Progenitor cell of endocrine pancreas (in vitro differentiated cells): ENCODE results near the gene COX10. TPM values are rescaled to one million over a fixed set of nuclear protein-coding genes. Genes with fewer than 3 reads are reported as not detected.

Source experiments
- DNase-seq: peaks from one replicate; pipeline ENCODE4 v3.0.0; 2021; ENCODE audit warnings: low spot score; ENCODE audit not compliant: unreplicated experiment
- H3K27ac Mint-ChIP-seq: 2 replicates; pipeline ENCODE4 v1.8.0; 2021; ENCODE audit warnings: mild to moderate bottlenecking, moderate library complexity, mixed read lengths
- H3K27me3 Mint-ChIP-seq: 2 replicates; pipeline ENCODE4 v1.8.0; 2021; ENCODE audit warnings: mixed read lengths
- H3K36me3 Mint-ChIP-seq: 2 replicates; pipeline ENCODE4 v1.8.0; 2022; ENCODE audit warnings: mixed read lengths; ENCODE audit not compliant: insufficient read depth
- H3K4me1 Mint-ChIP-seq: 2 replicates; pipeline ENCODE4 v1.8.0; 2021; ENCODE audit warnings: low read depth, mixed read lengths
- H3K4me3 Mint-ChIP-seq: 2 replicates; pipeline ENCODE4 v1.8.0; 2021; ENCODE audit warnings: low read depth, mild to moderate bottlenecking, moderate library complexity, mixed read lengths
- H3K9me3 Mint-ChIP-seq: 2 replicates; pipeline ENCODE4 v1.8.0; 2021; ENCODE audit warnings: low read depth, mixed read lengths
- total RNA-seq: library from RNA; stranded (reverse); gene quantifications from 2 replicates; pipeline ENCODE4 v1.2.1, GENCODE V29; 2021
- TF ChIP-seq, protein P1 (sequence below): fragments of 200-600 bp; sonication (generic); IDR thresholded peaks from one replicate; pipeline ENCODE4 v1.5.0; 2021; ENCODE audit warnings: antibody characterized with exemption, mild to moderate bottlenecking; ENCODE audit not compliant: unreplicated experiment

COX10 gene
- total RNA-seq, 1 donor from 2014 or later: 24.0 TPM

GRCh38 chr17:14084955-14085354 lies 15.7 kb downstream of the COX10 start:
- H3K27me3 Mint-ChIP-seq: no peaks in the 10 kb centered on the region
- peaks cover 10% of the 10 kb centered on the region for H3K36me3 Mint-ChIP-seq

GRCh38 chr17:14086189-14086588 lies 16.9 kb downstream of the COX10 start:
- peaks cover 17% of the 10 kb centered on the region for H3K4me1 Mint-ChIP-seq
- H3K9me3 Mint-ChIP-seq: no peaks in the 10 kb centered on the region
- H3K36me3 Mint-ChIP-seq: peaks cover 9% of the 10 kb centered on the region
- TF ChIP-seq, protein P1, sequence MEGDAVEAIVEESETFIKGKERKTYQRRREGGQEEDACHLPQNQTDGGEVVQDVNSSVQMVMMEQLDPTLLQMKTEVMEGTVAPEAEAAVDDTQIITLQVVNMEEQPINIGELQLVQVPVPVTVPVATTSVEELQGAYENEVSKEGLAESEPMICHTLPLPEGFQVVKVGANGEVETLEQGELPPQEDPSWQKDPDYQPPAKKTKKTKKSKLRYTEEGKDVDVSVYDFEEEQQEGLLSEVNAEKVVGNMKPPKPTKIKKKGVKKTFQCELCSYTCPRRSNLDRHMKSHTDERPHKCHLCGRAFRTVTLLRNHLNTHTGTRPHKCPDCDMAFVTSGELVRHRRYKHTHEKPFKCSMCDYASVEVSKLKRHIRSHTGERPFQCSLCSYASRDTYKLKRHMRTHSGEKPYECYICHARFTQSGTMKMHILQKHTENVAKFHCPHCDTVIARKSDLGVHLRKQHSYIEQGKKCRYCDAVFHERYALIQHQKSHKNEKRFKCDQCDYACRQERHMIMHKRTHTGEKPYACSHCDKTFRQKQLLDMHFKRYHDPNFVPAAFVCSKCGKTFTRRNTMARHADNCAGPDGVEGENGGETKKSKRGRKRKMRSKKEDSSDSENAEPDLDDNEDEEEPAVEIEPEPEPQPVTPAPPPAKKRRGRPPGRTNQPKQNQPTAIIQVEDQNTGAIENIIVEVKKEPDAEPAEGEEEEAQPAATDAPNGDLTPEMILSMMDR: no peak
- no peak overlapping the region for H3K27ac Mint-ChIP-seq
- no peak overlapping the region for H3K4me3 Mint-ChIP-seq
- DNase-seq: no peak
- no peaks in the 10 kb centered on the region for H3K27me3 Mint-ChIP-seq

More at GRCh38 chr17:14084955-14085354, 15.7 kb downstream of the COX10 start:
- TF ChIP-seq, protein P1: no peak
- Mint-ChIP-seq H3K9me3 (no peaks in the 10 kb centered on the region), H3K4me3 (no peak overlapping the region), H3K4me1 (peaks cover 13% of the 10 kb centered on the region), H3K27ac (no peak overlapping the region)
- DNase-seq: no peak

DNA sequence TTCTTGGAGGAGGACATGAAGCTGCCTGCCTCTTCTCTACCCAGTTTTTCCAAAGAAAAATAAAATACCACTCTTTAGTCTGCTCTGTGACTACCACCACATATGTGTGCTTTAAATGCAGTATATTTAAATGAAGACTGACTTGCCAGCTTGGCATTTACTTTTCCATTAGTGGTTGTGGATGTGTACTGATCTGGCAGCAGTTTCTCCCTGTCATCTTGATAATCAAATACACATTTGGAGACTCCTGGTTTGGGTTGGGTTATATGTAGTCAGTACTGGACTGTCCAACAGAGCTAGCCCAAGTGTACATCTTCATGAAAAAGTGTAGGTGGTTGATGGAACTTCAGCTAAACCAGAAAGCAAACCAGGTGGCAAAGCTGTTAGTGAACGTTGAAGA lies 19.9 kb downstream of the COX10 start:
- TF ChIP-seq, protein P1: no peak
- DNase-seq: no peak
- no peak overlapping the region for H3K27ac Mint-ChIP-seq
- H3K9me3 Mint-ChIP-seq: no peaks in the 10 kb centered on the region
- H3K4me1 Mint-ChIP-seq: peaks cover 30% of the 10 kb centered on the region
- no peak overlapping the region for H3K4me3 Mint-ChIP-seq
- H3K36me3 Mint-ChIP-seq: peaks cover 4% of the 10 kb centered on the region
- no peaks in the 10 kb centered on the region for H3K27me3 Mint-ChIP-seq

DNA sequence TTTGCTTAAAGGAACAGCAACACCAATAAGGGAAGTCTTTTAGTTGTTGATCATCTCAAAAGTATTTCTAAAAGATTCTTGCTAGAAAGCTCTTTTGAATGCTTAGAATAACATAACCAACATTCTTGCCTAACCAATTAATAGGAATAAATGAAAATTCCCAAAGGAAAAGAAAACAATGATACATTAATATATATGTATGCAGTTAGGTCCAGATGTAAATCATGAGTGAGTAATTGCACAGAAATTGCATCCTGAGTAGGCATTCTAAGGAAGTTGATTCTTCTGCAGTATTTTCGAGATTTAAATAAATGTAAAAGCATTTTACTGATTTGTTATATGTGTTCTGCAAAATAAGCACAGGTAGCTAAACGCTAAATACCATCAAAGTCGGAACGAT lies 22.1 kb downstream of the COX10 start:
- Mint-ChIP-seq H3K36me3 (peaks cover 4% of the 10 kb centered on the region), H3K9me3 (no peaks in the 10 kb centered on the region), H3K4me3 (no peak overlapping the region), H3K27me3 (no peaks in the 10 kb centered on the region), H3K27ac (no peak overlapping the region), H3K4me1 (peaks cover 40% of the 10 kb centered on the region)
- TF ChIP-seq, protein P1: no peak
- DNase-seq: no peak

- Mint-ChIP-seq H3K27ac (no peak overlapping the region), H3K4me3 (no peak overlapping the region), H3K4me1 (peaks cover 37% of the 10 kb centered on the region), H3K27me3 (no peaks in the 10 kb centered on the region), H3K9me3 (no peaks in the 10 kb centered on the region), H3K36me3 (no peaks in the 10 kb centered on the region)
- TF ChIP-seq, protein P1: no peak
- no peak for DNase-seq
Measured at GRCh38 chr17:14092808-14093207, 23.5 kb downstream of the COX10 start.
